HG02623 (cell line): ENCODE measurements around the gene STYXL1.
A peak's percentile ranks its signal among the peaks of the same experiment; 100 is the strongest.
"Not testable (repeated sequence)": the region's sequence is repeated elsewhere in the genome, so short reads cannot be mapped to it uniquely, and the experiment has no call there.

Source experiments
- ATAC-seq: cut with Tn5 transposase; IDR thresholded peaks from one replicate; pipeline ENCODE4 v1.9.1; 2021; ENCODE audit warnings: moderate library complexity; ENCODE audit not compliant: unreplicated experiment

STYXL1 gene, protein sequence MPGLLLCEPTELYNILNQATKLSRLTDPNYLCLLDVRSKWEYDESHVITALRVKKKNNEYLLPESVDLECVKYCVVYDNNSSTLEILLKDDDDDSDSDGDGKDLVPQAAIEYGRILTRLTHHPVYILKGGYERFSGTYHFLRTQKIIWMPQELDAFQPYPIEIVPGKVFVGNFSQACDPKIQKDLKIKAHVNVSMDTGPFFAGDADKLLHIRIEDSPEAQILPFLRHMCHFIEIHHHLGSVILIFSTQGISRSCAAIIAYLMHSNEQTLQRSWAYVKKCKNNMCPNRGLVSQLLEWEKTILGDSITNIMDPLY

DNA sequence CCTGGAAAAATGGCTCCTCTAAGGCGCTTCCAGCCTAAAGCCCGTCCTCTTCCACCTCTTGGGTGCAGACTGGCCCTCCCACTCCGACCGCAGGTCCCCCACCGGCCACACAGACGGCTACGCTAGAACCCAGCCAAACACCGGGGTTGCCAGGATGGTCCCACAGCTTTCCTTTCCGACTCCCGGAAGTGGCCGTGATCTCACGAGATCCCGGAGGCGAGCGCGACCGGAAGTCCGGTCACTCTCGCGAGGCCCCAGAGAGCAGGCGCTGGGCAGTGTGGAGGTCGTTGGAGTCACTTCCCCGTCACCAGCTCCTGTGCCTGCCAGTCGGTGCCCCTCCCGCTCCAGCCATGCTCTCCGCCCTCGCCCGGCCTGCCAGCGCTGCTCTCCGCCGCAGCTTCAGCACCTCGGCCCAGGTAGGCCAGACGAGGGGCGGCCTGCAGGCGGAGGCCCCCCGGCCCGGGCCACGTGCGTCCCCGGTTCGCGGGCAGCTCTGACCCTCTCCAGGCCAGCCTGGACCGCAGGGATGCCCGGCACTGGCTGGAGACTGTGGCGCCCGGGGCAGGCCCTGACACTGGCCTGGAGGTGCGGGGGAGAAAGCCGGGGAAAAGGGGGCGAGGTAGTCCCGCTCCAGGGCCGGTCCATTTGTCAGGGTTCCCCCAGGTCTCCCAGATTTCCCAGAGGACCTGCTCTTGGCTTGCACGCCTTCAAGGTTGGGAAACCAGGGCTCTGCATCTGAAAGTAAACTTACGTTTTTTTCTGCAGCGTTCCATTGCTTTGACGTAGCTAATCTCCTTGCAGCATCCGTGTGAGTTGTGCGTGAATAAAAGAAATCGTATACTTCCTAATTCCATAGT lies at the start of gene STYXL1, which contains the start of gene MDH2:
Gene STYXL1, minus strand, starts transcription at position 190 of the 857 bp plus-strand sequence. CDS start 17,477 bp downstream, outside the sequence.
Gene MDH2, plus strand, starts transcription at position 296 of the 857 bp plus-strand sequence. Its CDS starts 55 bp downstream, at position 351.
- ATAC-seq = peak; percentile 93

DNA sequence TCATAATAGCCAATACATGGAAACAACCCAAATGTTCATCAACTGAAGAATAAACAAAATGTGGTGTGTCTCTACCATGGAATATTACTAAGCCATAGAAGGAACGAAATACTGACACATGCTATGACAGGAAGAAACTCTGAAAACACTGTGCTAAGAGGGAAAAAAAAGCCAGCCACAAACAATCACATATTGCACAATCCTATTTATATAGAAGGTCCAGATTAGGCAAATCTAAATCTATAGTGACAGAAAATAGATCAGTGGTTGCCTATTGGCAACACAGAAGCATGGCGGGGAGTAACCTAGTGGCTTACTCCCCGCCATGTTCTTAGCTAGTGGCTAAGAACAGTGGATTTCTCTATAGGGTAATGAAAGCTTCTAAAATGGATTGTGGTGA lies 48.1 kb upstream of the STYXL1 start:
- no peak for ATAC-seq

DNA sequence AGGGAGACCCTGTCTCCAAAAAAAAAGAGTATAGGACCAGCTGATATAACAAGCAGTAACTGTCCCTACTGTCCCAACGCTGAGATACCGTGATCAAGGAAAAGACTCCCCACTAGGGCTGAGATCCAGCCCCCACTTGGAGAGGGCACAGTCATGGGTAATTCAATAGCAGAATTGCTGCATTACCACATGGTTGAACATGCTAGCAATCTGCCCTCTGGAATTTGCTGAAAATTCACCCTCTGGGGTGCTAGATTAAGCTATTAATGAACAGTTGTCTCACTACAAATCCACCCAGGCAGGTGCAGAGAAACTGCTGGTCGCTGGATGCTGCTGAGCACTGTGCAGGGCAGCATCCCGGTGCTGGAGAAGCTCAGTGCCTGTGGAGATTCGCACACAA lies 46.5 kb upstream of the STYXL1 start:
- ATAC-seq = not testable (repeated sequence)

DNA sequence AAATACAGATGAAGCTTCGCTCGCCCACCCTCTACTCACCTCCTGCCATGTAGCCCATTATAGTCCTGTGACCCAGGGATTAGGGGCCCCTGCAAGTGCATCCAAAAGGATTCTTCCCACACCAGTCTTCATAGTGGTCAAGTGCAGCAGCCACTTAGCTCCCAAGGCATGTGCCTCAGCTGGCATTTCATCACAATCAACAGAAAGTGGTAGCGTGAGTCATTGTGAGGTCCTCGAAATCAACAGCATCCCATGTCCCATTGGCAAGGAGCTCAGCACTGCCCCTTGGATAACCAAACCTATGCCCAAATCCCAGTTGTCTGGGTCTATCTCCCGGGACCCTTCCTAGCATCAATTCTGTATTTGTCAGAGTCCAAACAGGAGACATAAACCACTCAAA lies 45.7 kb upstream of the STYXL1 start:
- not testable (repeated sequence) for ATAC-seq

DNA sequence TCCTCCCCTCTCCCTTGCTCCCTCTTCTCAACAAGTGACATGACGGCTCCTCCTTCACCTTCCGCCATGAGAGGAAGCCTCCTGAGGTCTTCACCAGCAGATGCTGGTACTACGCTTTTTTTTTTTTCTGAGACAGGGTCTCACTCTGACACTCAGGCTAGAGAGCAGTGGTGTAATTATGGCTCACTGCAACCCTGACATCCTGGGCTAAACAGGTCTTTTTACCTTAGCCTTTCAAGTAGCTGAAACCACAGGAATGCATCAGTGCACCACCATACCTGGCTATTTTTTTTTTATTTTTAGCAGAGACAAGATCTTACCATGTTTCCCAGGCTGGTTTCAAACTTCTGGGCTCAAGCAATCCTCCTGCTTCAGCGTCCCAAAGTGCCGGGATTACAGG lies 43.7 kb upstream of the STYXL1 start:
- no peak for ATAC-seq

DNA sequence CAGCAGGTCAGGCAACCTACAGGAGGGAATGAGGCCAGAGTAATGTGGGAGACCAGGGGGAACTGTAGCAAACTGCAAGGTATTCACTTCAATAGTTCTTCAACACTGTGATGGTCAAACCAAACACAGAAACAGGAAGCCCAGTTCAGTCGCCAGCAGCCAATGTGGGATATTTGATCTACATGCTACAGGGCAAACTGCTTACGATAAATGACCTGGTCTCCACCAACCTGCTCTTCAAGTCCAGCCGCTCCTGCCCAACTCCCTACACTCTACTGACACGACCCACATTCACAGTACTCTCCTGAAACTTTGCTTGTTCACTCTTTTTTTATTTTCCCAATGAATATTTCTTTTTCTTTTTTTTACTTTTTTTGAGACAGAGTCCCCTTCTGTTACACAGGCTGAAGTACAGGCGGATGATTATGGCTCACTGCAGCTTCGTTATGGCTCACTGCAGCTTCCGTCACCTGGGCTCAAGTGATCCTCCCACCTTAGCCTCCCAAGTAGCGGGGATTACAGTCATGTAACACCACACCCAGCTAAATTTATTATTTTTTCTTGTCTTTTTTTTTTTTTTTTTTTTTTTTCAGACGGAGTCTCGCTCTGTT lies 42.2 kb upstream of the STYXL1 start:
- no peak for ATAC-seq

DNA sequence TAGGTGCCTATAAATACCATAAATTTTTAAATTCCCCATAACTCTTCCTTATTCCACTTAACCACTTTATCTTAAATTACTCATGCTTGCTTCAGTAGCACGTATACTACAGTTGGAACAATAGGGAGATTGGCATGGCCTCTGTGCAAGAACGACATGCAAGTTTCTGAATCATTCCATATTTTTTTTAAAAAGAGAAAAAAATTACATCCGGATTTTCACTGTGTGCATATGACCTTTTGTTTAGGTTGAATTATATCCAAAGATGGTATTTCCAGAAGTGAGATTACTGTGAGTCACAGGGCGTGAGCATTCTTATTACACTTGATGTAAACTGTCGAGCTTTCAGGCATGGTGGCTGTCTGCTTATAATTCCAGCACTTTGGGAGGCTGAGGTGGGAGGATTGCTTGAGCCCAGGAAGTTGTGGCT lies 39.6 kb upstream of the STYXL1 start:
- ATAC-seq = not testable (repeated sequence)

DNA sequence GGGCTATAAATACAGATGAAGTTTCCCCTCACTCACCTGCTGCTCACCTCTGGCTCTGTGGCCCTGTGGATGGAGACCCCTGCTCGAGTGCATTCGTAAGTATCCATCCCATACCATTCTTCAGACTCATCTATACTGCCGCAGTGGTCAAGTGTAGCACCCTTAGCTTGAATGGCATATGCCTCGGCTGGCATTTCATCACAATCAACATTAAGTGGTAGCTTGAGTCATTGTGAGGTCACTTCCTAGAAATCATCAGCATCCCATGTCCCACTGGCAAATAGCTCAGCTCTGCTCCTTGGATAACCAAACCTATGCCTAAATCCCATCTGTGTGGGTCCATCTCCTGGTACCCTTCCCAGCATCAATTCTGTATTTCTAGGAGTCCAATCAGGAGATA lies 38.3 kb upstream of the STYXL1 start:
- no peak for ATAC-seq

DNA sequence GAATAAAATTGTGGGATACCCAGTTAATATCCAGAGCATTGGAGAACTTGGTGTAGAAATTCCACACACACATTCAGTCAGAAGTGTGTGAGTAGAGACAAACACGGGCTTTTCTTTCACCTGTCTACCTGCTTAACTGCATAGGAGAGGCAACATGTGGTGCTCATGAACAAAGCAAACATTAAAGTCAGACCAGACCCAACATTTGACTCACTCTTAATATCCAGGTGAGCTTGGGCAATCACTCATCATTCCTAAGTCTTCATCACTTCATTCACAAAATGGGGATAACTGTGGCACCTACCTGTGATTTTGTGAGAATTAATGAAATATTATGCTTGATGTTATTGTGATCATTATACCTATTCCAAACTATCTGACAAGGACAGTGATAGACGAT lies 36.3 kb upstream of the STYXL1 start:
- ATAC-seq = not testable (repeated sequence)

DNA sequence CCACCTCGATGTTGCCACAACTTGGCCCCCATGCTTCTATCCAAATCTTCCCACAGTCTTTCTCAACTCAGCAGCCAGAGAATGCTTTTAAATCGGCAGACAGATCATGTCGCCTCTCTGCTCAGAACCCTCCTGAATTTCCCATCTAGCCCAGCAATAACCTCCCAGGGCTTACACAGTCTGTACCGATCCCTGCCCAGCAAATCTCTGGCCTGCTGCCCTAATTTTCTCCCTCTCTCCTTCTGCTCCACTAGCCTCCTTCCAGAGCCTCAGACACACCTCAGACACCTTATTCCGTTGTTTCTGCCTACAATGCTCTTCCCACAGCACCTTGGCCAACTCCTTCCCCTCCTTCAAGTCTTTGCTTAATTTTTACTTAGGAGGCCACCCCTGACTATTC lies 32.4 kb upstream of the STYXL1 start:
- ATAC-seq = no peak

DNA sequence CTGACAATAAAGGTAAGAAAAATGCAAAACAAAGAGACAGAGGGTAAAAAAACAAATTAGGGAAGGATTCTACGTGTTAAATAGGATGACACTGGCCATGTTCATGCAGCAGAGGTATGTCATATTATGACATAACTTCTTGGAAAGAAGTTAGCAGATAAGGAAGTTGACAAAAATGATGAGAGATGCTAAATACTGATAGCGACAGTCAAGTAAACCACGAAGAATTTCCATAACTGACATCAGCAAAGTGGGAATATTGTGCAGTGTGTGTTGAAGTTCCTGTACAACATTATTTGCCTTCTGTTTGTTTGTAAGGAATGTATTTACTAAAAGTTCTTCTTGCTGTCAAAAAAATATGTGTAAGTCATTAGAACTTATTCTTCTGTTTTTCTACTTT lies 29.6 kb upstream of the STYXL1 start:
- ATAC-seq = no peak

DNA sequence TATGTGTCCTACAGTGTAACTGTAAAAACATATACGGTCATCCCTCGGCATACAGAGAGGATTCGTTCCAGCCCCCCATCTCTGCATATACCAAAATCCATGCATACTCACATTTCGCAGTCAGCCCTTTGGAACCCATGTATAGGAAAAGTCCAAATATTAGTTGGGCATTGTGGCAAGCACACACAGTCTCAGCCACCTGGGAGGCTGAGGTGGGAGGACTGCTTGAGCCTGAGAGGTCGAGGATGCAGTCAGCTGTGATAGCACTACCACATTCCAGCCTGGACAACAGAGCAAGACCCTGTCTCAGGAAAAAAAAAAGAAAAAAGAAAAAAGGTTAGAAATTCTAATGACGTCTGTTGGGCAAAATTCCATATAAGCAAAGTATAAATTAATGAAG lies 29.2 kb upstream of the STYXL1 start:
- ATAC-seq = no peak

DNA sequence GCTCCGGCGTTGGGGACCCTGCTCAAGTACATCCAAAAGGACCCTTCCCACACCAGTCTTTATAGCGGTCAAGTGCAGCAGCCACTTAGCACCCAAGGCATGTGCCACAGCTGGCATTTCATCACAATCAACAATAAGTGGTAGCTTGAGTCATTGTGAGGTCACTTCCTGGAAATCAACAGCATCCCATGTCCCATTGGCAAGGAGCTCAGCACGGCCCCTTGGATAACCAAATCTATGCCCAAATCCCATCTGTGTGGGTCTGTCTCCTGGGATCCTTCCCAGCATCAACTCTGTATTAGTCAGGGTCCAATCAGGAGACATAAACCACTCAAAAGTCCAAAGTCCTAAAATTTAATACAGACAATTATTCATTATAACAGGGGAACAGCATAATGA lies 27.2 kb upstream of the STYXL1 start:
- ATAC-seq = no peak

DNA sequence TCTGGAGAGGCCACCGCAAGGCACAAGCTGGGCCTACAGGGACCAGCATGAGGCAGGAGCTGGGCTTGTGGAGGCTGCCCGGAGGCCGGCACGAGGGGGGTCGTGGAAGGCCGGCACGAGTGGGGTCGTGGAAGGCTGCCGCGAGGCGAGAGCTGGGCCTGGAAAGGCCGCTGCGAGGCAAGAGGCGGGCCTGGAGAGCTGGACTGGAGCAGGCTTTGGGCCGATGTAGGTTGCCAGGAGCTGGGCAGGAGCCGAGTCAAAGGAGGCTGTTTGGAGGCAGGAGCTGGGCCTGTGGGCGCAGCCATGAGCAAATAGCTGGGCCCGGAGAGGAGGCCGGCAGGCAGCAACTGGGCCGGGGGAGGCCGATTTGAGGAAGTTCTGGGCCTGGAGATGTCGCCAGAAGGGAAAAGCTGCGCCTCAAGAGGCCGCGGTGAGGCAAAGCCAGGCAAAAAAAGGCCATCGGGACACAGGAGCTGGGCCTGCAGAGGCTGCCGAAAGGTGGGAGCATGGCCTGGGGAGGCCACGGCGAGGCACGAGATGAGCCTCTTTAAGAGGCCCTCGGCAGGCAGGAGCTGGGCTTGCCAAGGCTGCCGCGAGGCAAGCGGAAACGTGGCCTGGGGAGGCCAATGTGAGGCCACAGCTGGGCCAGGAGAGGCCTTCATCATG lies 26.6 kb upstream of the STYXL1 start:
- no peak for ATAC-seq

DNA sequence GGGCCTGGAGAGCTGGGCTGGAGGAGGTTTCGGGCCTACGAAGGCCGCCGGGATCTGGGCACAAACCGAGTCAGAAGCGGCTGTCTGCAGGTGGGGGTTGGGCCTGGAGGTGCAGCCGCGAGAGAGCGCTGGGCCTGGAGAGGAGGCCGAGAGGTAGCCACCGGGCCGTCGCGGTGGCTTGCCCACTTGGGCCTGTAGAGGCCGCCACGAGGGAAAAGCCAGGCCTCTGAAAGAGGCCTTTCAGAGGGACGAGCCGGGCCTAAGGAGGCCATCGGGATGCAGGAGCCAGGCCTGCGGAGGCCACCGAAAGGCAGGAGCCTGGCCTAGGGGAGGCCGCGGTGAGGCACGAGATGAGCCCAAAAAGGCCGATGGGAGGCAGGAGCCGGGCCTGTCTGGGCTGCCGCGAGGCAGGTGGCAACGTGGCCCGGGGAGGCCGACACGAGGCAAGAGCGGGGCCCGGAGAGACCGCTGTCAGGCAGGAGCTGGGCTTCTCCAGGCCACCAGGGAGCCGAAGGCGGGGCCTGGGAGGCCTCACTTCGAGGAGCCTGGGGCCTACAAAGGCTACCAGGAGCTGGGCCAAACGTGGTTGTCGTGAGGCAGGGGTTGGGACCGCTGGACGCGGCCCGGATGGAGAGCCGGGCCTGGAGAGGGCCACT lies 25.7 kb upstream of the STYXL1 start:
- ATAC-seq = no peak

DNA sequence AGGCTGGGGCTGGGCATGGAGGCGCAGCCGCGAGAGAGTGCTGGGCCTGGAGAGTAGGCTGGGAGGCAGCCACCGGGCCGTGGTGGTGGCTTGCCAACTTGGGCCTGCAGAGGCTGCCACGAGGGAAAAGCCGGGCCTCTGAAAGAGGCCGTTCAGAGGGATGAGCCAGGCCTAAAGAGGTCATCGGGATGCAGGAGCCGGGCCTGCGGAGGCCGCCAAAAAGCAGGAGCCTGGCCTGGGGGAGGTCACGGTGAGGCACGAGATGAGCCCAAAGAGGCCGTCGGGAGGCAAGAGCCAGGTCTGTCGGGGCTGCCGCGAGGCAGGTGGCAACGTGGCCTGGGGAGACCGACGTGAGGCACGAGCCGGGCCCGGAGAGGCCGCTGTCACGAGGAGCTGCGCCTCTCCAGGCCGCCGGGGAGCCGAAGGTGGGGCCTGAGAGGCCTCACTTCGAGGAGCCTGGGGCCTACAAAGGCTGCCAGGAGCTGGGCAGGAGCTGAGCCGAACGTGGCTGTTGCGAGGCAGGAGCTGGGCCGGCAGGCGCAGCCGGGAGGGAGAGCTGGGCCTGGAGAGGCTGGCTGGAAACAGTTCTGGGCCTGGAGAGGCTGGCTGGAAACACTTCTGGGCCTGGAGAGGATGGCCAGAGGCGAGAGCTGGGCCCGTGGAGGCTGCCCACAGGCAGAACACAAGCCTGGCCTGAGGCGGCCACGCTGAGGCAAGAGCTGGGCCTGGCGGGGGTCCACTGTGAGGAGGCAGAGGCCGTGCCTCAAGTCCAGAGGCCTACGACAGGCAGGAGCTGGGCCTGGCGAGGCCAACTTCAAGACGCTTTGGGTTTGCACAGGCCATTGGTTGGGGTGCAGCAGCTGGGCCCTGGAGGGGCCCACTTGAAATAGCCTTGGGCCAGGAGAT lies 24.7 kb upstream of the STYXL1 start:
- ATAC-seq = no peak

DNA sequence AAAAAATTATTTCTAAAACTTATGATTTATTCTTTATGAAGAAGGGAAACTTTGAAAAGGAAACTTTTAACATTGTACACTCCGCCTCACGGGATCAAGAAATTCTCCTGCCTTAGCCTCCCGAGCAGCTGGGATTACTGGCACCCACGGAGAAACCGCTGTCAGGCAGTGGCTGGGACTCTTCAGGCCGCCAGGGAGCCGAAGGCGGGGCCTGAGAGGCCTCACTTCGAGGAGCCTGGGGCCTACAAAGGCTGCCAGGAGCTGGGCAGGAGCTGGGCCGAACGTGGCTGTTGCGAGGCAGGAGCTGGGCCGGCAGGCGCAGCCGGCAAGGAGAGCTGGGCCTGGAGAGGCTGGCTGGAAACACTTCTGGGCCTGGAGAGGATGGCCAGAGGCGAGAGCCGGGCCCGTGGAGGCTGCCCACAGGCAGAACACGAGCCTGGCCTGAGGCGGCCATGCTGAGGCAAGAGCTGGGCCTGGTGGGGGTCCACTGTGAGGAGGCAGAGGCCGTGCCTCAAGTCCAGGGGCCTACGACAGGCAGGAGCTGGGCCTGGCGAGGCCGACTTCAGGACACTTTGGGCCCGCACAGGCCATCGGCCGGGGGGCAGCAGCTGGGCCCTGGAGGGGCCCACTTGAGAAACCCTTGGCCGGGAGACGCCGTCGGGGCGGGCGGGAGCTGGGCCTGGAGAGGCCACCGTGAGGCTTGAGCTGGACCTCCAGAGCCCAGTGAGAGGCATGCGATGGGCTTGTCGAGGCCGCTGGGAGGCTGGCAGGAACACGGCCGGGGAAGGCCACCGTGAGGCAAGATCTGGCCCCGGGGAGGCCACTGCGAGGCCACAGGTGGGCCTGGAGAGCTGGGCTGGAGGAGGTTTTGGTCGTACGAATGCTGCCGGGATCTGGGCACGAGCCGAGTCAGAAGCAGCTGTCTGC lies 23.8 kb upstream of the STYXL1 start:
- ATAC-seq = no peak

DNA sequence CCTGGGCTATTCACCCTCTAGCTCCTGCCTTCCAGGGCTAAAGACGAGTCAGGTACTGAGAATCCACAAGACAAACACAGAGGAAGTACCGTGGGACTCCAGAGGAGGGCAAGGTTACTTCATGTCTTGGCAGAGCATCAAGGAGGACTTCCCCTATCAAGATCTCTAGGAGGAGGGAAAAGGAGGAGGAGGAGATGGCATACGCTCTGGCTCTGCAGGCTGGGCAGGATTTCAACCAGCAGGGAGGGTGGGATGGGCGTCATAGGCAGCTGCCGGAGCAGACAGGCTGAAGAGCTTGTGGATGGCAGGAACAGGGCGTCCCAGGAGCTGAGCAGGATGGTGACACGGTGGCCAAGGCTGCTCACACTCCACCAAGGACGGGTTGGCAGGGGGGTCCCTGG lies 21.4 kb upstream of the STYXL1 start:
- ATAC-seq = no peak
